GM18508 (cell line): ENCODE results near the gene RARB.

Source experiments
- ATAC-seq: cut with Tn5 transposase; IDR thresholded peaks from one replicate; pipeline ENCODE4 v1.9.1; 2021; ENCODE audit warnings: moderate number of reproducible peaks; ENCODE audit not compliant: insufficient read depth, unreplicated experiment

Gene RARB

GRCh38 chr3:25465266-25465860 lies 37.3 kb downstream of the RARB start:
- ATAC-seq, result no peak

DNA sequence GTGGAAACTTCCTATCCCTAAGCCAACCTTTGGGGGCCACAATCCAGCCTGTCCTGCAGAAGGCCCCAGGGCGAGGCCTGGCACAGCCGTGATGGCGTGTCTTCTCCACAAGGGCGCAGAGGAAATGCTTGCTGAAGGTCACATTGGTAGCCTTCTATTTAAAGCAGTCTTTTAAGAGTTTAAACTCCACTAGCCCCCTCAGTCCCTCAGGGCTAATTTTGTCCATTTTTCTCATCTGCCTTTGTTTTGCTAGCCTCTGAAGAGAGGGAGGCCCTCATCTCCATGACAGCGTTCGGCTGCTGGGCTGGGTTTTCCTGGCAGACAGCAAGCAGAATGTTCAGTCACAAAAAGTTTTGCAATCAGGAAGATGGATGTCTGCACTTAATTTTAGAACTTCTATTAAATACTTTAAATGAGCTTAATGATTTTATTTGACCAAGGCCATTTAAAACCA lies 40.8 kb downstream of the RARB start:
- no peak for ATAC-seq

- no peak for ATAC-seq
Observed at GRCh38 chr3:25469558-25469957, 41.5 kb downstream of the RARB start.

DNA sequence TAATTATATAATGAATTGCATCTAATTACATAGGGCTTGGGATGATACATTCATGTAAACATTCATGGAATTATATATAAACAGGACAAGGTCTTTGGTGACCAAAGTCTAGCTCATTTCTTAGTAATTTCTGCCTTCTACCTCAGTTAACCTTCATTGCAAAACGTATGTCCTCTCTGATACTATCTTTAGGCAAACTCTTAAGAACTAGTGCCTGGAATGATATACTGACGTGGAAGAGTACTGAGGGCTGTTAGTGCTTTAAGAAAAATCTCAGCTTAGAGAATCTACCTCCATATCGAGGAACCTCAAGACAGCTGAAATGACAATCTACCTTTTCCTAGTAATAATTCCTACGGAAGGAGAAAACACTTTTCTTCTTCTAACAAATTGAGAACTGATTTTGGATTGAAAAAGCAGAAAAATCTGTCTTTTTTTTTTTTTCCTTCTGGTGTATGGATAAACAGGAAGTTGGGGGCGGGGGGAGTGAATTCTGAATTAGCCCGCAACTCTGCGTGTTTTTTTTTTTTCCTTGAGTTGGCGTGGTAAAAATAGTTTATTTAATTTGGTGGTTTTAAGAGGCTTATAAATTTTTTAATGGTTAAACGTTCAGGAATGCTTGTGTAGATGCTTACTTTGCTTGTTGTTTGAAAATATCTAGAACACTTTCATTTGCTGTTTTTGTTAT lies 43.2 kb downstream of the RARB start:
- no peak for ATAC-seq

DNA sequence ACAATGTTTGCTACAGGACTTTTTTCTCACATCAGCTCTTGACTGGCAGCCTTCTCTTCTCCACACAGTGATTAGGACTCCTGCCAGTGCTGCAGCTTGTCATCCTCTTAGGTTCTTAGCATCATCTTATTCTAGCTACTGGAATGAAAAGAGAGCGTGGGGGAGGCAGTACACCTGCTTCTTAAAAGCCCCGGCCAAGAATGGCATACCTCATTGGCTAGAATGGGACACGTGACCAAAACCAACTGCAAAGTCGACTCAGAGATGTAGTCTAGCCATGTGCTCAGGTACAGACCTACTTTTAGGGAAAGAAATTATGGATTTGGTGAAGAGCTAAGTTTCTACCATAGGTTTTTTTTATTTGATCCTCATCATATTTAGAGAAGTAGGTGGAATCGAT lies 44.1 kb downstream of the RARB start:
- ATAC-seq, result no peak

- no peak for ATAC-seq
Observed at GRCh38 chr3:25472731-25473130, 44.7 kb downstream of the RARB start.

DNA sequence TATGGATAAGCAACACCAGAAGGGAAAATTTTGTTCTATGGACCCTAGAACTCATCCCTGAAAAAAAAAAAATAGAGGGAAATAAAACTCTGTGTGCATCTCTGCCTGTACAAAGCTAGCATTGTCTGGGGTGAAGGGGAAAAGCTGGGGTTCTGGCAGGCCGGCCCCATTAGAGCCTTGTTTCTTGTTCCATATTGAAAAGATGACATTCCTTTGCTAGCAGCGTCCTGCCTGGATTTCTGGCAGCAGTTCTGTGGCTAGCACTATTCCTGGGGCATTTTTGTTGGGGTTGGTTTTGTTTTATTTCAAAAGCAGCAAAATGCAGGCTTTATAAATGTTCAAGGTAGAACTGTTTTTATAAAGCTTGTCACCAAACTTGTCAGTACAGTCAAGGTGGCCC lies 45.2 kb downstream of the RARB start:
- no peak for ATAC-seq

- no peak for ATAC-seq
Observed at GRCh38 chr3:25474052-25474451, 46.0 kb downstream of the RARB start.

DNA sequence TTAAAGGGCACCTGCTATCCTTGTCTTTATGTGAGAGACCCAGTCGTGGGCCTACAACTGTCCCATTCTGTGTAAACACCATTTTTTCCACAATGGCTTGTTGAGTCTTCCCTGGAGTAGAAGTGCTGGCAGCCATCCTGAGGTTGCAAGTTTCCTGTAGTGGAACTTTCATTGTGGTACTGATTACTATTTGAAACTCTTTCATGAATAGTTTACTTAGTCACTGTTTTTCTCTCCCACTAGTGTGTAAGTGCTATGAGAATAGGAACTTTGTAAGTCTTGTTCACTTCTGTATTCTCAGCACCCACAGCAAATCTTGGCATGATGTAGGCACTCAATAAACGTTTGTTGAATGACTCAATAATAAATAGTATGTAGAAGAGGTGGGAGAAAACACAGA lies 48.6 kb downstream of the RARB start:
- ATAC-seq, result no peak

DNA sequence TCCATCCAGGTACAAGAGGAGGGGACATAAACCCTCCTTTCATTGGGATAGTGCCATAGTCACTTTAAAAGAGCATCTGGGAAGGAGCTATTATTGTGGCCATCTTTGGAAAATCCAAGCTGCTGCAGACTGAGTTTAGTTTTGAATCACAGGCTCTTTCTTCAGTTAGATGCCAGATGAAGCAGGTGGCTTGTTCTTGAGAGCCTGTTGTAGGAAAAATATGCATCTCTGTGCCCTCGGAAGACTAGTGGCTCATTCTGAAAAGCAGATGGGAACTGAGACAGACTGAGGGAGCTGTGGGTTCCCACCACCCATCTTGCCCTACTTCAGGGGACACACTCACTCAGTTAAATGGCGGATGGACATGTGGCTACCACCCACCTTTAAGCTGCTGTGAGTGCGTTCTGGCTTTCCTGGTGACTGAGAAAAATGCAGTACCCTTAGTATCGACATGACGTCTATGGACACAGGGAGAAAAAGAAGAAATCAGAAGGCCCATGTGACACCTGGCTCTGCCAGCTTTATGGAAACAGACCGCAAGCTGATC lies 50.2 kb downstream of the RARB start:
- no peak for ATAC-seq

- no peak for ATAC-seq
Observed at GRCh38 chr3:25478964-25479726, 51.1 kb downstream of the RARB start.

DNA sequence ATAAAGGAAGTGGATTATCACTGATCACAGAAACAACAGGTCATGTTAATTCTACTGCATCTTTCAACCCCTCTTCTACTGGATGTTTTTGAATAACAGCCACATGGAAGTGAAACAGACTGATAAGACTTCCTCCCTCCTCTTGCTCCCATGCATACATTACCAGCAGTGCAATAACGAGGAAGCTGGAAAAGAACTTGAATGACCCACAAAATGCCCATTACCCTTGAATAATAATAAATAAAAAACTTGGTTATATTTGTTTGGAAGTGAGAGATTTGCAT lies 51.6 kb downstream of the RARB start:
- no peak for ATAC-seq

- ATAC-seq, result no peak
Observed at GRCh38 chr3:25480811-25481210, 52.7 kb downstream of the RARB start.

- no peak for ATAC-seq
Observed at GRCh38 chr3:25481386-25481785, 53.3 kb downstream of the RARB start.

- no peak for ATAC-seq
Observed at GRCh38 chr3:25483456-25483855, 55.4 kb downstream of the RARB start.

GRCh38 chr3:25485673-25486072 lies 57.6 kb downstream of the RARB start:
- ATAC-seq, result no peak

- ATAC-seq, result no peak
Observed at GRCh38 chr3:25486932-25487331, 58.9 kb downstream of the RARB start.

DNA sequence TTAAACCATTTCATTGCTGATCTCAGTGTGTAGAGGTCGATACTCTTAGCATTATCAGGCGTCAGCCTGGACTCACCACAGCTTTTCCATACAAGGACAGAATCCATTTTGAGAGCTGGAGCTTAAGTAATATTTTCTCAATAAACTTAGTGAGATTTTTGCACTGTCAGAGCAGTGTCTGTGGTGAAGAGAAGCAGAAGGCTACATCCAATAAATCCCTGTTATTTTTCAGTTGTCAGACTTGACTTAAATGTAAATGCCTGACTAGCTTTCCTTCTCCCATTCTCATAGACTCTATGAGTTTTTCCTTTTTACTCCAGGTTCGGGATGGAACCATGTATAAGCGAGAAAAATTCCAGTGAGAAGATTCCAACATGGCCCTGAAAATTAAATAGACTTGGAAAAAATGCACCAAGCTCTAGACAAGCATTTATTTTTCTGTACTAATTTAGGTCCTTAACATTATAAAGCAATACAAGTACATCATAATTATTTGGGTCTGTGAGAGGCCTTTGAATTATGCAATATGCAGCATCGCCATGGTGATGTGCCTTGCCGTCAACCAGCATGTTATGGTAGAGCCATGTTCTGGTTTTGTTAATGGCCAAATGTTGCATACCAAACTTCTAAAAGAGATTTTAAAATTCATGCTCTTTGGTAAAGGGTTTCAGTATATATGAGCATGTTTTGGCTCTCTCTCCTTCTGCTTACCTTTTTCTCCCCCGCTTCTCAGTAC lies 62.0 kb downstream of the RARB start:
- ATAC-seq, result no peak

- ATAC-seq, result no peak
Observed at GRCh38 chr3:25493246-25493645, 65.2 kb downstream of the RARB start.

DNA sequence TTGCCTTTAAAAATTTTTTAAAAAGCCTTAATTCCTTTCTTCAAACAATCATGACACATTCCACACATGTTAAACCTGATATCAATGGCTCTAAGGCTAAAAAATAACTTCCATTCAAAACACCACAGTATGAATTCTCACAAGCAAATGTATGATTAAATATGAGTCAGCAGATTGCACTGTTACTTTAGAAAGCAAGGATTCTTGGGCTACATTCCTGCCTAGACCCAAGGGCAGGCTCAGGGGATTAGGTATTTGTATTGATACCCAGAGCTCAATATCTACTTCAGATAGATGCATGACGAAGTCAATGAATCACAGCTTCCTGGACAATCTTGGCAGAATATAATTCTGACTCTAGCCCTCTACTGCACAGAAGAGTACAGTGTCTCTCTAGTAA lies 65.7 kb downstream of the RARB start:
- ATAC-seq, result no peak

- ATAC-seq, result no peak
Observed at GRCh38 chr3:25495304-25495703, 67.2 kb downstream of the RARB start.
